A549 (cell line): ENCODE results near the gene PITPNM3. TPM values are rescaled to one million over a fixed set of nuclear protein-coding genes. Genes with fewer than 3 reads are reported as not detected.

Source experiments
- BHLHE40 ChIP-seq: IDR thresholded peaks from 2 replicates; pipeline ENCODE4 v1.6.1; 2012; ENCODE audit warnings: low read depth, low read length, inconsistent platforms
- CBX2 ChIP-seq: fragments of 200-600 bp; sonication (generic); IDR thresholded peaks from 2 replicates; pipeline ENCODE4 v1.6.1; 2016; ENCODE audit warnings: low read depth, mild to moderate bottlenecking, borderline replicate concordance
- CEBPB ChIP-seq, 2 experiments: fragments of >200 bp in 1 of 2; sonication (Bioruptor Twin) in 1 of 2; formaldehyde crosslinking in 1 of 2; IDR thresholded peaks; 2 replicates each; pipeline ENCODE4 v1.6.1; 2012 to 2016
- CHD2 ChIP-seq: fragments of 150-350 bp; IDR thresholded peaks from 2 replicates; pipeline ENCODE4 v1.6.1; 2014; ENCODE audit warnings: low read length; ENCODE audit not compliant: partially characterized antibody
- CHD4 ChIP-seq: fragments of 200-600 bp; sonication (generic); IDR thresholded peaks from 2 replicates; pipeline ENCODE4 v1.6.1; 2016; ENCODE audit warnings: antibody characterized with exemption, mild to moderate bottlenecking, borderline replicate concordance
- EP300 ChIP-seq, 2 experiments: fragments of >200 bp; sonication (Bioruptor Twin); formaldehyde crosslinking; IDR thresholded peaks; 2 replicates in 1 of 2; 3 replicates in 1 of 2; pipeline ENCODE4 v1.6.1; 2016 to 2017
- ESRRA ChIP-seq: fragments of 150-350 bp; IDR thresholded peaks from 2 replicates; pipeline ENCODE4 v1.6.1; 2014; ENCODE audit warnings: mild to moderate bottlenecking, low read length, borderline replicate concordance
- FOSB ChIP-seq: fragments of 250-450 bp; sonication (Bioruptor Pico); IDR thresholded peaks from 2 replicates; pipeline ENCODE4 v1.5.0; 2020; ENCODE audit warnings: mild to moderate bottlenecking, moderate library complexity
- FOSL2 ChIP-seq, 2 experiments: fragments of 450-650 bp in 1 of 2; fragments of >200 bp in 1 of 2; sonication (Bioruptor Twin) in 1 of 2; formaldehyde crosslinking; IDR thresholded peaks; 2 replicates each; pipeline versions ENCODE4 v1.5.0 to v1.6.1; 2016 to 2020; ENCODE audit warnings: mild to moderate bottlenecking in 1 of 2, moderate library complexity in 1 of 2
- FOXS1 ChIP-seq: fragments of 250-450 bp; sonication (Bioruptor Pico); IDR thresholded peaks from 2 replicates; pipeline ENCODE4 v1.5.0; 2020; ENCODE audit warnings: mild to moderate bottlenecking, moderate library complexity
- GATA3 ChIP-seq: IDR thresholded peaks from 2 replicates; pipeline ENCODE4 v1.6.1; 2012; ENCODE audit warnings: borderline replicate concordance
- HOXB5 ChIP-seq: fragments of 250-450 bp; sonication (Bioruptor Pico); IDR thresholded peaks from 2 replicates; pipeline ENCODE4 v1.5.0; 2020; ENCODE audit warnings: mild to moderate bottlenecking, moderate library complexity
- JUN ChIP-seq, 2 experiments: fragments of >200 bp; sonication (Bioruptor Twin); formaldehyde crosslinking; IDR thresholded peaks; 2 replicates in 1 of 2; 3 replicates in 1 of 2; pipeline ENCODE4 v1.6.1; 2016 to 2017
- KDM1A ChIP-seq: fragments of 200-600 bp; sonication (generic); IDR thresholded peaks from 2 replicates; pipeline ENCODE4 v1.6.1; 2016; ENCODE audit warnings: low read depth, mild to moderate bottlenecking
- MAFK ChIP-seq: fragments of 450-650 bp; IDR thresholded peaks from 2 replicates; pipeline ENCODE4 v1.6.1; 2014; ENCODE audit not compliant: partially characterized antibody
- MAX ChIP-seq: IDR thresholded peaks from 2 replicates; pipeline ENCODE4 v1.6.1; 2012
- MYC ChIP-seq: IDR thresholded peaks from 2 replicates; pipeline ENCODE4 v1.6.1; 2012; ENCODE audit warnings: mild to moderate bottlenecking, inconsistent platforms, low read length, improper control_type of control experiment, borderline replicate concordance
- NR3C1 ChIP-seq: fragments of >200 bp; sonication (Bioruptor Twin); formaldehyde crosslinking; IDR thresholded peaks from 3 replicates; pipeline ENCODE4 v1.6.1; 2017
- PBX3 ChIP-seq: IDR thresholded peaks from 2 replicates; pipeline ENCODE4 v1.6.1; 2012
- PHF8 ChIP-seq: fragments of 200-600 bp; sonication (generic); IDR thresholded peaks from 2 replicates; pipeline ENCODE4 v1.6.1; 2016; ENCODE audit warnings: low read depth, mild to moderate bottlenecking, antibody characterized with exemption, moderate library complexity, borderline replicate concordance
- POLR2A ChIP-seq: IDR thresholded peaks from 2 replicates; pipeline ENCODE4 v1.6.1; 2012; ENCODE audit warnings: mild to moderate bottlenecking, low read length
- RAD21 ChIP-seq, 2 experiments: fragments of >200 bp in 1 of 2; sonication (Bioruptor Twin) in 1 of 2; formaldehyde crosslinking in 1 of 2; IDR thresholded peaks in 1 of 2; conservative IDR thresholded peaks in 1 of 2; 2 replicates in 1 of 2; 3 replicates in 1 of 2; pipeline ENCODE4 v1.6.1; 2012 to 2018; ENCODE audit warnings: inconsistent platforms in 1 of 2
- RFX5 ChIP-seq: fragments of 450-650 bp; IDR thresholded peaks from 2 replicates; pipeline ENCODE4 v1.7.1; 2014; ENCODE audit warnings: antibody characterized with exemption, mild to moderate bottlenecking, moderate library complexity
- RNF2 ChIP-seq: fragments of 200-600 bp; sonication (generic); IDR thresholded peaks from 2 replicates; pipeline ENCODE4 v1.6.1; 2016; ENCODE audit warnings: low read depth, mild to moderate bottlenecking, antibody characterized with exemption, moderate library complexity, borderline replicate concordance
- SMC3 ChIP-seq: fragments of >200 bp; sonication (Bioruptor Twin); formaldehyde crosslinking; IDR thresholded peaks from 3 replicates; pipeline ENCODE4 v1.6.1; 2018; ENCODE audit warnings: inconsistent platforms
- SREBF2 ChIP-seq: fragments of 450-650 bp; IDR thresholded peaks from 2 replicates; pipeline ENCODE4 v1.6.1; 2014; ENCODE audit warnings: mild to moderate bottlenecking, moderate library complexity
- USF2 ChIP-seq: fragments of 450-650 bp; IDR thresholded peaks from 2 replicates; pipeline ENCODE4 v1.6.1; 2014; ENCODE audit warnings: antibody characterized with exemption
- ZC3H11A ChIP-seq: fragments of 450-650 bp; IDR thresholded peaks from 2 replicates; pipeline ENCODE4 v1.6.1; 2014; ENCODE audit warnings: antibody characterized with exemption, mild to moderate bottlenecking
- ZFP36 ChIP-seq: fragments of 450-650 bp; IDR thresholded peaks from 2 replicates; pipeline ENCODE4 v1.6.1; 2014; ENCODE audit warnings: borderline replicate concordance; ENCODE audit not compliant: partially characterized antibody
- ZNF302 ChIP-seq: fragments of 250-450 bp; sonication (Bioruptor Pico); IDR thresholded peaks from 2 replicates; pipeline ENCODE4 v1.9.0; 2021; ENCODE audit warnings: inconsistent platforms, mild to moderate bottlenecking, moderate library complexity
- polyA plus RNA-seq, 4 experiments: library from polyadenylated mRNA; depleted of rRNA in 3 of 4; stranded (reverse); fragments of >200 nt; fragmentation: RNase III in 1 of 4; extraction: RNeasy Plus Mini Kit Qiagen cat#74134 plus additional on column Dnase treatment in 1 of 4; gene quantifications; 2 replicates in 3 of 4; 3 replicates in 1 of 4; pipeline ENCODE4 v1.2.3, GENCODE V29; 2011 to 2017
- TF ChIP-seq, protein P1 (sequence below): fragments of 250-450 bp; sonication (Bioruptor Pico); IDR thresholded peaks from 2 replicates; pipeline ENCODE4 v1.5.0; 2021; ENCODE audit warnings: mild to moderate bottlenecking, moderate library complexity, borderline replicate concordance
- TF ChIP-seq, protein P2 (sequence below): fragments of 250-450 bp; sonication (Bioruptor Pico); IDR thresholded peaks from 2 replicates; pipeline ENCODE4 v1.5.0; 2020; ENCODE audit warnings: low read depth, mild to moderate bottlenecking, moderate library complexity
- TF ChIP-seq, protein P3 (sequence below): fragments of >200 bp; sonication (Bioruptor Twin); formaldehyde crosslinking; IDR thresholded peaks from 3 replicates; pipeline ENCODE4 v1.6.1; 2016

The PITPNM3 gene
- polyA plus RNA-seq, 2 of the 4 experiments (the other 2 are of a cell fraction): 0.80 to 2.2 TPM

GRCh38 chr17:6591599-6592158 lies 35.3 kb upstream of the PITPNM3 start (continued):
- no peak for TF ChIP-seq ESRRA
- no peak for TF ChIP-seq CHD4
- peak; percentile 64 to 80; a peak in 3 of 5 replicates for TF ChIP-seq JUN (IDR thresholded peaks at IDR 0.05)
- no peak for TF ChIP-seq BHLHE40
- TF ChIP-seq CBX2: no peak
- TF ChIP-seq HOXB5 (CRISPR knock-in tag): 0 out of 2 replicates have a peak, but pooled peaks have one; percentile 63
- peak in 1 of 2 experiments; percentile 2; a peak in 1 of 5 replicates for TF ChIP-seq EP300 (IDR thresholded peaks at IDR 0.05)
- peak; percentile 60 for TF ChIP-seq MAX
- TF ChIP-seq FOSB (CRISPR knock-in tag): no peak
- TF ChIP-seq SREBF2: no peak
- no peak for TF ChIP-seq USF2
- no peak for TF ChIP-seq PBX3
- TF ChIP-seq SMC3: 0 out of 3 replicates have a peak, but pooled peaks have one; percentile 20
- TF ChIP-seq GATA3: no peak; the same call in 1 of the 2 replicates
- TF ChIP-seq, protein P1, sequence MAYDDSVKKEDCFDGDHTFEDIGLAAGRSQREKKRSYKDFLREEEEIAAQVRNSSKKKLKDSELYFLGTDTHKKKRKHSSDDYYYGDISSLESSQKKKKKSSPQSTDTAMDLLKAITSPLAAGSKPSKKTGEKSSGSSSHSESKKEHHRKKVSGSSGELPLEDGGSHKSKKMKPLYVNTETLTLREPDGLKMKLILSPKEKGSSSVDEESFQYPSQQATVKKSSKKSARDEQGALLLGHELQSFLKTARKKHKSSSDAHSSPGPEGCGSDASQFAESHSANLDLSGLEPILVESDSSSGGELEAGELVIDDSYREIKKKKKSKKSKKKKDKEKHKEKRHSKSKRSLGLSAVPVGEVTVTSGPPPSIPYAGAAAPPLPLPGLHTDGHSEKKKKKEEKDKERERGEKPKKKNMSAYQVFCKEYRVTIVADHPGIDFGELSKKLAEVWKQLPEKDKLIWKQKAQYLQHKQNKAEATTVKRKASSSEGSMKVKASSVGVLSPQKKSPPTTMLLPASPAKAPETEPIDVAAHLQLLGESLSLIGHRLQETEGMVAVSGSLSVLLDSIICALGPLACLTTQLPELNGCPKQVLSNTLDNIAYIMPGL (CRISPR knock-in tag): no peak
- no peak for TF ChIP-seq MYC
- no peak for TF ChIP-seq ZC3H11A
- TF ChIP-seq ZFP36: no peak
- TF ChIP-seq FOXS1 (CRISPR knock-in tag): peak; percentile 56; the same call in 1 of the 2 replicates
- no peak for TF ChIP-seq PHF8
- no peak for TF ChIP-seq FOSL2 (IDR thresholded peaks at IDR 0.05)
- peak; percentile 58 for TF ChIP-seq FOSL2 (CRISPR knock-in tag; IDR thresholded peaks at IDR 0.05)
- TF ChIP-seq NR3C1: no peak
- no peak for TF ChIP-seq CHD2
- no peak for TF ChIP-seq POLR2A
- TF ChIP-seq, protein P2, sequence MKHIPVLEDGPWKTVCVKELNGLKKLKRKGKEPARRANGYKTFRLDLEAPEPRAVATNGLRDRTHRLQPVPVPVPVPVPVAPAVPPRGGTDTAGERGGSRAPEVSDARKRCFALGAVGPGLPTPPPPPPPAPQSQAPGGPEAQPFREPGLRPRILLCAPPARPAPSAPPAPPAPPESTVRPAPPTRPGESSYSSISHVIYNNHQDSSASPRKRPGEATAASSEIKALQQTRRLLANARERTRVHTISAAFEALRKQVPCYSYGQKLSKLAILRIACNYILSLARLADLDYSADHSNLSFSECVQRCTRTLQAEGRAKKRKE (CRISPR knock-in tag): no peak
- TF ChIP-seq RFX5: no peak
- TF ChIP-seq, protein P3, sequence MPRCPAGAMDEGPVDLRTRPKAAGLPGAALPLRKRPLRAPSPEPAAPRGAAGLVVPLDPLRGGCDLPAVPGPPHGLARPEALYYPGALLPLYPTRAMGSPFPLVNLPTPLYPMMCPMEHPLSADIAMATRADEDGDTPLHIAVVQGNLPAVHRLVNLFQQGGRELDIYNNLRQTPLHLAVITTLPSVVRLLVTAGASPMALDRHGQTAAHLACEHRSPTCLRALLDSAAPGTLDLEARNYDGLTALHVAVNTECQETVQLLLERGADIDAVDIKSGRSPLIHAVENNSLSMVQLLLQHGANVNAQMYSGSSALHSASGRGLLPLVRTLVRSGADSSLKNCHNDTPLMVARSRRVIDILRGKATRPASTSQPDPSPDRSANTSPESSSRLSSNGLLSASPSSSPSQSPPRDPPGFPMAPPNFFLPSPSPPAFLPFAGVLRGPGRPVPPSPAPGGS: 0 out of 3 replicates have a peak, but pooled peaks have one; percentile 14
- TF ChIP-seq CEBPB (IDR thresholded peaks at IDR 0.05): peak; percentile 74 to 90
- TF ChIP-seq RAD21 (conservative IDR thresholded peaks at IDR 0.05 in 1 of 2, IDR thresholded peaks at IDR 0.05 in 1 of 2): peak in 1 of 2 experiments; percentile 26; a peak in 1 of 5 replicates
- no peak for TF ChIP-seq KDM1A
- peak; percentile 88; the same call in 1 of the 2 replicates for TF ChIP-seq ZNF302 (CRISPR knock-in tag)
- no peak for TF ChIP-seq MAFK
- no peak for TF ChIP-seq RNF2
- TF ChIP-seq, all 56 proteins: peak for 15
